Measurements from ENCODE around the gene CLEC18A. TPM values are rescaled to one million over a fixed set of nuclear protein-coding genes. Genes with fewer than 3 reads are reported as not detected.

The CLEC18A gene
- total RNA-seq, 1 experiment from 2014 or later: 0.46 TPM

GRCh38 chr16:69932691-69933392 is 18.3 kb upstream of the CLEC18A start:
- H3K27ac ChIP-seq (ENCODE audit: low read length): no peak overlapping the region
- in situ Hi-C loops (cut with HindIII; ENCODE audit: low pct_unique_long_range_greater_than_20kb, low sequenced_read_pairs) (no loop called here), intact Hi-C loops (cut with micrococcal nuclease; ENCODE audit: unreplicated experiment) (no loop called here)
- no peak for ATAC-seq
- H3K4me1 ChIP-seq (ENCODE audit: control insufficient read depth, insufficient read depth, low read length): no peaks in the 10 kb centered on the region
- ChIA-PET POLR2A (no interaction called here), CTCF (no interaction called here)
- no peaks in the 10 kb centered on the region for H3K36me3 ChIP-seq (ENCODE audit: control insufficient read depth, insufficient read depth, low read length)
- TF ChIP-seq, protein P1, sequence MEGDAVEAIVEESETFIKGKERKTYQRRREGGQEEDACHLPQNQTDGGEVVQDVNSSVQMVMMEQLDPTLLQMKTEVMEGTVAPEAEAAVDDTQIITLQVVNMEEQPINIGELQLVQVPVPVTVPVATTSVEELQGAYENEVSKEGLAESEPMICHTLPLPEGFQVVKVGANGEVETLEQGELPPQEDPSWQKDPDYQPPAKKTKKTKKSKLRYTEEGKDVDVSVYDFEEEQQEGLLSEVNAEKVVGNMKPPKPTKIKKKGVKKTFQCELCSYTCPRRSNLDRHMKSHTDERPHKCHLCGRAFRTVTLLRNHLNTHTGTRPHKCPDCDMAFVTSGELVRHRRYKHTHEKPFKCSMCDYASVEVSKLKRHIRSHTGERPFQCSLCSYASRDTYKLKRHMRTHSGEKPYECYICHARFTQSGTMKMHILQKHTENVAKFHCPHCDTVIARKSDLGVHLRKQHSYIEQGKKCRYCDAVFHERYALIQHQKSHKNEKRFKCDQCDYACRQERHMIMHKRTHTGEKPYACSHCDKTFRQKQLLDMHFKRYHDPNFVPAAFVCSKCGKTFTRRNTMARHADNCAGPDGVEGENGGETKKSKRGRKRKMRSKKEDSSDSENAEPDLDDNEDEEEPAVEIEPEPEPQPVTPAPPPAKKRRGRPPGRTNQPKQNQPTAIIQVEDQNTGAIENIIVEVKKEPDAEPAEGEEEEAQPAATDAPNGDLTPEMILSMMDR (IDR thresholded peaks at IDR 0.05): no peak
- TF ChIP-seq TCF7L2 (IDR thresholded peaks at IDR 0.05; ENCODE audit: low read depth, low read length): no peak
- no peak for TF ChIP-seq POLR2AphosphoS5 (IDR thresholded peaks at IDR 0.05; ENCODE audit: low read depth, low read length)
- TF ChIP-seq SIN3A (IDR thresholded peaks at IDR 0.05; ENCODE audit: borderline replicate concordance, insufficient read depth, low read depth, low read length): no peak
- TF ChIP-seq REST (IDR thresholded peaks at IDR 0.05; ENCODE audit: insufficient read depth in 1 of 2, low read depth in 2 of 2, low read length in 1 of 2): no peak
- H3K9me3 ChIP-seq (ENCODE audit: control insufficient read depth, insufficient read depth, low read depth, low read length): no peaks in the 10 kb centered on the region
- no peak for DNase-seq (ENCODE audit: low read depth, low spot score)
- H3K27me3 ChIP-seq (ENCODE audit: control insufficient read depth, insufficient read depth, low read length): no peaks in the 10 kb centered on the region
- H3K4me3 ChIP-seq (ENCODE audit: low read depth in 2 of 2, low read length in 2 of 2): no peak overlapping the region
- no TSS peak for BruUV-seq (replicated peaks)

DNA sequence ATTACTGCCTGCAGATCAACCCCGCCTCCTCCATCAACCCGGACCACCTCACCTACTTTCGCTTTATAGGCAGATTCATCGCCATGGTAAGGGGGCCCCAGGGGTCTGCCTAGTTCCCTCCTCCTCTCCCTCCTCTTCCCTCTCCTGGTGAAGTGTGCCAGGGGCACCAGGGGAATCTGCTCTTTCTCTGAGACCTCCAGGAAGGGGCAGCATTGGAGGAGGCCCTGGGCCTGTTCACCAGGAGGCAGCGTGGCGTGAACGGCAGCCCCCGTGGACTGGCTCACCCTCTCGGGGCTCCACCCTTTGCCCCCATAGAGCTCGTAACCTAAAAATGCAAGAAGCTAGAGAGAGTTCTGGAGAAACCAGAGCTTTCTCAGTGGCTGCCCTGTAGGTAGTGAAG is 17.1 kb upstream of the CLEC18A start:
- ATAC-seq (no peak), DNase-seq (ENCODE audit: low read depth, low spot score) (no peak)
- H3K4me1 ChIP-seq (ENCODE audit: control insufficient read depth, insufficient read depth, low read length): no peaks in the 10 kb centered on the region
- no peak overlapping the region for H3K27ac ChIP-seq (ENCODE audit: low read length)
- no peaks in the 10 kb centered on the region for H3K9me3 ChIP-seq (ENCODE audit: control insufficient read depth, insufficient read depth, low read depth, low read length)
- CTCF ChIA-PET: no interaction called here
- no peak overlapping the region for H3K4me3 ChIP-seq (ENCODE audit: low read depth in 2 of 2, low read length in 2 of 2)
- no peaks in the 10 kb centered on the region for H3K36me3 ChIP-seq (ENCODE audit: control insufficient read depth, insufficient read depth, low read length)
- BruUV-seq (replicated peaks): no TSS peak
- in situ Hi-C loops (cut with HindIII; ENCODE audit: low pct_unique_long_range_greater_than_20kb, low sequenced_read_pairs) (no loop called here), intact Hi-C loops (cut with micrococcal nuclease; ENCODE audit: unreplicated experiment) (no loop called here)
- POLR2A ChIA-PET: no interaction called here
- no peaks in the 10 kb centered on the region for H3K27me3 ChIP-seq (ENCODE audit: control insufficient read depth, insufficient read depth, low read length)
- TF ChIP-seq TCF7L2 (IDR thresholded peaks at IDR 0.05; ENCODE audit: low read depth, low read length): no peak
- TF ChIP-seq, protein P1 (IDR thresholded peaks at IDR 0.05): no peak
